Endothelial cell of umbilical vein (primary cell): ENCODE measurements around the gene ACSM5. TPM values are rescaled to one million over a fixed set of nuclear protein-coding genes. Genes with fewer than 3 reads are reported as not detected.
"Not testable (repeated sequence)": the region's sequence is repeated elsewhere in the genome, so short reads cannot be mapped to it uniquely, and the experiment has no call there.

Experiments
- BruUV-seq: library from RNA; stranded (reverse); fragments of 400-500 nt; replicated peaks from 2 replicates; lab custom pipeline; 2021; lab: Mats Ljungman, UMichigan
- CTCF ChIA-PET: fragments of 300-600, 350-600 bp; sonication (Branson Sonifier 250); formaldehyde crosslinking; loops from one replicate; lab custom pipeline; 2021; ENCODE audit warnings: antibody characterized with exemption, inconsistent platforms; lab: Charles Lee
- POLR2A ChIA-PET: fragments of 300-600, 350-600 bp; sonication (Branson Sonifier 250); formaldehyde crosslinking; loops from one replicate; lab custom pipeline; 2021; ENCODE audit warnings: antibody characterized with exemption, inconsistent platforms; lab: Charles Lee
- DNase-seq: peaks from one replicate; pipeline ENCODE4 v3.0.0-alpha.2; 2011; ENCODE audit warnings: low read depth, low spot score
- FAIRE-seq: peaks from 2 replicates; lab custom pipeline; 2011; peaks lifted over from hg19 to GRCh38; lab: Jason Lieb, UNC
- H2AFZ ChIP-seq: 2 replicates; pipeline ENCODE4 v1.6.0; 2012; ENCODE audit warnings: low read depth, low read length, control low read depth, inconsistent platforms
- H3K27ac ChIP-seq: 2 replicates; pipeline ENCODE4 v1.5.1; 2011; ENCODE audit warnings: low read depth, mild to moderate bottlenecking, control low read depth, low read length, moderate library complexity; ENCODE audit not compliant: insufficient read depth
- H3K27me3 ChIP-seq, 2 experiments: 2 replicates each; pipeline versions ENCODE4 v1.6.0 to v1.6.1; 2011; ENCODE audit warnings: low read length in 2 of 2, mixed read lengths in 1 of 2; ENCODE audit not compliant: control insufficient read depth in 2 of 2, insufficient read depth in 2 of 2
- H3K36me3 ChIP-seq, 2 experiments: 2 replicates in 1 of 2; 3 replicates in 1 of 2; pipeline ENCODE4 v1.5.1; 2011; ENCODE audit warnings: low read length in 2 of 2, mild to moderate bottlenecking in 1 of 2, moderate library complexity in 1 of 2; ENCODE audit not compliant: control insufficient read depth in 2 of 2, insufficient read depth in 2 of 2; ENCODE audit errors: extremely low read depth in 1 of 2
- H3K4me1 ChIP-seq: 3 replicates; pipeline ENCODE4 v1.5.1; 2011; ENCODE audit warnings: mild to moderate bottlenecking, low read length; ENCODE audit not compliant: control insufficient read depth, insufficient read depth; ENCODE audit errors: extremely low read depth
- H3K4me2 ChIP-seq: 2 replicates; pipeline ENCODE4 v1.6.1; 2011; ENCODE audit warnings: low read length, control low read depth, mixed read lengths; ENCODE audit not compliant: insufficient read depth
- H3K4me3 ChIP-seq, 3 experiments: fragments of 200-600 bp in 1 of 3; sonication (generic), shearing (Covaris generic) in 1 of 3; replicated peaks in 1 of 3; 2 replicates each; pipeline ENCODE4 v1.5.1; 2011 to 2016; ENCODE audit warnings: control low read depth in 3 of 3, low read length in 3 of 3, mild to moderate bottlenecking in 2 of 3, inconsistent platforms in 1 of 3, low read depth in 1 of 3, moderate library complexity in 1 of 3; ENCODE audit not compliant: insufficient read depth in 1 of 3
- H3K79me2 ChIP-seq: 2 replicates; pipeline ENCODE4 v1.6.0; 2012; ENCODE audit warnings: low read length, inconsistent platforms; ENCODE audit not compliant: control insufficient read depth, insufficient read depth
- H3K9ac ChIP-seq: replicated peaks from 2 replicates; pipeline ENCODE3; 2011; ENCODE audit warnings: low read length, control low read depth; ENCODE audit not compliant: insufficient read depth; ENCODE audit errors: extremely low read depth
- H3K9me1 ChIP-seq: replicated peaks from 3 replicates; pipeline ENCODE4 v1.6.0; 2011; ENCODE audit warnings: mild to moderate bottlenecking, low read length; ENCODE audit not compliant: control insufficient read depth, insufficient read depth; ENCODE audit errors: extremely low read depth
- H3K9me3 ChIP-seq: replicated peaks from 2 replicates; pipeline ENCODE4 v1.5.1; 2012; ENCODE audit warnings: low read length, inconsistent platforms; ENCODE audit not compliant: control insufficient read depth, insufficient read depth
- H4K20me1 ChIP-seq: replicated peaks from 2 replicates; pipeline ENCODE3; 2011; ENCODE audit warnings: mild to moderate bottlenecking, low read length; ENCODE audit not compliant: control insufficient read depth, insufficient read depth; ENCODE audit errors: extremely low read depth
- EZH2 ChIP-seq: IDR thresholded peaks from 2 replicates; pipeline ENCODE4 v1.6.1; 2012; ENCODE audit warnings: borderline replicate concordance, low read depth, mild to moderate bottlenecking, moderate library complexity, low read length, inconsistent platforms; ENCODE audit not compliant: severe bottlenecking
- JUN ChIP-seq: IDR thresholded peaks from 2 replicates; pipeline ENCODE4 v1.6.1; 2011; ENCODE audit warnings: borderline replicate concordance, low read depth; ENCODE audit not compliant: insufficient read length, insufficient read depth
- dilution Hi-C: fragments of 300-500 bp; cut with MboI; formaldehyde crosslinking; loops from one replicate; pipeline ENCODE4 v1.15.0; 2019; ENCODE audit warnings: low sequenced_read_pairs; ENCODE audit not compliant: extremely low pct_ligation_motif_present
- intact Hi-C: fragments of 100-400 bp; cut with micrococcal nuclease; formaldehyde crosslinking; loops from one replicate; pipeline ENCODE4 v1.10.0; 2022
- polyA plus RNA-seq, 4 experiments: library from polyadenylated mRNA; depleted of rRNA in 3 of 4; stranded (reverse) in 3 of 4; unstranded in 1 of 4; fragments of >200 nt; gene quantifications; 2 replicates each; pipeline versions ENCODE4 v1.2.1 to v1.2.3, GENCODE V29; 2011 to 2012; ENCODE audit warnings: missing spikeins in 1 of 4
- total RNA-seq: library from RNA; stranded (reverse); gene quantifications from 2 replicates; pipeline ENCODE4 v1.2.3, GENCODE V29; 2021

Gene ACSM5
- total and polyA plus RNA-seq, 2 donors (not counting 3 experiments of a cell fraction or from before 2014, with no cell fraction given): 0.06 TPM; not detected in 1

DNA sequence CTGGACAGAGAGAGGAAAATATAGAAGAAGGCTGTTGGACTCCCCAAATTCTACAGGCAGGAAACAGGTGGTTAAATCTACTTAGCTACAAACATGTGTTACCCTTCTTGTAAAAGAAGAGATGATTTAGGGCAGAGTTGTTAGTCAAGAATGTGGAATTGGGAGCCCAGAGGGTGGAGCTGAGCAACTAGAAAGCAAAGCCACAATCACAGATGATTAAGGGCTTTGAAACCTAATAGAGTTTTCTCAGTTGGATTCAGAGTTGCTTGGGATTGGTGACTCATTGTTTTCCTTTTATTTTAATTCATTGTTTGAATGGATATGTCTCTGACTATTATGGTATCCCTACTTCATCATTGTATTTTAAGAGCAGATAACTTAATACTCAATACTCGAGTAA, 6.2 kb downstream of the ACSM5 start:
- dilution Hi-C loops: no loop called here
- no peaks in the 10 kb centered on the region for H3K9me1 ChIP-seq

DNA sequence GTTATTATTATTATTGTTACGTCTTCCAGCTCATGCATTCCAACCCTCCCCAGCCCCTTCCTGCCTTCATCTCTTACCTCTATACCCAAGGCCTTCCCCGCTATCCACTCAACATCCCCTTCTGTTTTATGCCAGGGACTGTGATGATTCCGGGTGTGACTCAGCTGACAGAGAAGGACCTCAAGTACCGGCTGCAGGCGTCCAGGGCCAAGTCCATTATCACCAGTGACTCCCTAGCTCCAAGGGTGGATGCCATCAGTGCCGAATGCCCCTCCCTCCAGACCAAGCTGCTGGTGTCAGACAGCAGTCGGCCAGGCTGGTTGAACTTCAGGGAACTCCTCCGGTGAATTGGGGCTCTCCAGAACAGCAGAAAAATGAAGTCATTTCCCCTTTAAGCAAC, 9.8 kb downstream of the ACSM5 start:
- DNase-seq, H3K9ac ChIP-seq, H3K27ac ChIP-seq, FAIRE-seq, H3K79me2 ChIP-seq, BruUV-seq, H2AFZ ChIP-seq, H3K27me3 ChIP-seq, H3K9me1 ChIP-seq, H3K4me3 ChIP-seq, H4K20me1 ChIP-seq, CTCF ChIA-PET, H3K4me2 ChIP-seq, POLR2A ChIA-PET, H3K4me1 ChIP-seq, dilution Hi-C loops, H3K9me3 ChIP-seq, intact Hi-C loops, H3K36me3 ChIP-seq: not testable (repeated sequence)

More for the DNA sequence above, 6.2 kb downstream of the ACSM5 start:
- H3K27me3 ChIP-seq: no peaks in the 10 kb centered on the region
- H3K79me2 ChIP-seq: no peaks in the 10 kb centered on the region
- no peak overlapping the region for H2AFZ ChIP-seq
- no peak for FAIRE-seq
- intact Hi-C loops: no loop called here
- H3K9me3 ChIP-seq: no peaks in the 10 kb centered on the region
- ChIA-PET CTCF (interaction anchor here (1.4 kb wide), 1 partner anchor 30 kb away, joined by 4 read pairs; no protein-coding TSS in a partner anchor), POLR2A (no interaction called here)
- no peak overlapping the region for H3K4me2 ChIP-seq
- no peak overlapping the region for H3K4me3 ChIP-seq
- no peak overlapping the region for H3K9ac ChIP-seq
- no peaks in the 10 kb centered on the region for H3K36me3 ChIP-seq
- no peak for DNase-seq
- H4K20me1 ChIP-seq: no peaks in the 10 kb centered on the region
- H3K27ac ChIP-seq: no peak overlapping the region
- no TSS peak for BruUV-seq
- no peaks in the 10 kb centered on the region for H3K4me1 ChIP-seq
- TF ChIP-seq EZH2 (no peak), JUN (peak; percentile 36)

DNA sequence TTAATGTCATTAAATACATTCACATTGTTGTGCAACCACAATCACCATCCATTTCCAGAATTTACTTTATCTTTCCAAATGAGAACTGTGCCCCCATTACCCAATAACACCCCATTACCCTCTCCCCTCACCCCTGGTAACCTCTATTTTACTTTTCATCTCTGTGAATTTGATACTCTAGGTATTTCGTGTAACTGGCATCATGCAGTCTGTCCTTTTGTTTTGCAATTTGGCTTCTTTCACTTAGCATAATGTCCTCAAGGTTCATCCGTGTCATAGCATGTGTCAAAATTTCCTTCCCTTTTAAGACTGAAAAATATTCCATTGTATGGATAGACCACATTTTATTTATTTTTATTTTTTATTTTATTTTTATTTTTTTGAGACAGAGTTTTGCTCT, 12.4 kb downstream of the ACSM5 start:
- dilution Hi-C loops: not testable (repeated sequence)

DNA sequence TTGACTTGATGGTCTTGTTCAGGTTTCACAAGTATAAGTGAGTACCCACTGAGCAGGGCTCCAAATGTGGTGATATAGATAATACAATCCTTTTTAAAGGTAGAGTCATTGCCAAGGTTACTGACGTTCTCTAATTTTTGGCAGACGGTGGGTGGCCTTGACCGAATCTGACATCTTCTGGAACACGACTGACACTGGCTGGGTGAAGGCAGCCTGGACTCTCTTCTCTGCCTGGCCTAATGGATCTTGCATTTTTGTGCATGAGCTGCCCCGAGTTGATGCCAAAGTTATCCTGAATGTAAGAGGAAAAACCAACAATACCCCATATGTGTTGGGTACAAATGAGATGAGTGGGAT, 14.4 kb downstream of the ACSM5 start:
- H3K9me3 ChIP-seq, intact Hi-C loops, H3K36me3 ChIP-seq, H3K79me2 ChIP-seq, H3K4me3 ChIP-seq, DNase-seq, H2AFZ ChIP-seq, H3K27me3 ChIP-seq, H3K27ac ChIP-seq, H4K20me1 ChIP-seq, H3K9ac ChIP-seq, BruUV-seq, FAIRE-seq, H3K4me2 ChIP-seq, CTCF ChIA-PET, dilution Hi-C loops, POLR2A ChIA-PET, H3K4me1 ChIP-seq, H3K9me1 ChIP-seq: not testable (repeated sequence)

More for the DNA sequence above, 12.4 kb downstream of the ACSM5 start:
- H3K4me2 ChIP-seq, H4K20me1 ChIP-seq, H3K9me3 ChIP-seq, H2AFZ ChIP-seq, H3K36me3 ChIP-seq, FAIRE-seq, DNase-seq, CTCF ChIA-PET, POLR2A ChIA-PET, BruUV-seq, H3K27me3 ChIP-seq, H3K79me2 ChIP-seq, H3K4me3 ChIP-seq, intact Hi-C loops, H3K9me1 ChIP-seq, H3K9ac ChIP-seq, H3K27ac ChIP-seq, H3K4me1 ChIP-seq: not testable (repeated sequence)
